Femur (tissue), 1 donor: ENCODE results near the gene KRT9.

Experiments used
- DNase-seq: peaks from one replicate; pipeline ENCODE4 v3.0.0-alpha.2; 2017

KRT9 gene

GRCh38 chr17:41523787-41524186 is 48.1 kb downstream of the KRT9 start:
- no peak for DNase-seq

GRCh38 chr17:41523225-41523593 is 48.6 kb downstream of the KRT9 start:
- DNase-seq: no peak

GRCh38 chr17:41522301-41523224 is 49.3 kb downstream of the KRT9 start:
- DNase-seq: no peak

- DNase-seq: no peak
These were observed 50.1 kb downstream of the KRT9 start for GRCh38 chr17:41521574-41522261.

- DNase-seq: no peak
These were observed 50.9 kb downstream of the KRT9 start for GRCh38 chr17:41520821-41521521.

GRCh38 chr17:41519501-41520224 is 52.2 kb downstream of the KRT9 start:
- DNase-seq: no peak

GRCh38 chr17:41518789-41519449 is 52.9 kb downstream of the KRT9 start, which contains the start of gene KRT15:
Gene KRT15, minus strand, starts transcription at chr17:41518890. Its CDS starts 63 bp downstream, at chr17:41518827.
- DNase-seq: no peak

- no peak for DNase-seq
These were observed 53.8 kb downstream of the KRT9 start for GRCh38 chr17:41518031-41518430.

- DNase-seq: no peak
These were observed 55.0 kb downstream of the KRT9 start for GRCh38 chr17:41516830-41517283.

- no peak for DNase-seq
These were observed 55.6 kb downstream of the KRT9 start for GRCh38 chr17:41516147-41516829.
